GM18867 (cell line): Measurements from ENCODE around the gene PTPN22.

ENCODE experiments used
- ATAC-seq: cut with Tn5 transposase; IDR thresholded peaks from one replicate; pipeline ENCODE4 v1.9.1; 2021; ENCODE audit warnings: mild to moderate bottlenecking, moderate library complexity; ENCODE audit not compliant: unreplicated experiment

The PTPN22 gene

DNA sequence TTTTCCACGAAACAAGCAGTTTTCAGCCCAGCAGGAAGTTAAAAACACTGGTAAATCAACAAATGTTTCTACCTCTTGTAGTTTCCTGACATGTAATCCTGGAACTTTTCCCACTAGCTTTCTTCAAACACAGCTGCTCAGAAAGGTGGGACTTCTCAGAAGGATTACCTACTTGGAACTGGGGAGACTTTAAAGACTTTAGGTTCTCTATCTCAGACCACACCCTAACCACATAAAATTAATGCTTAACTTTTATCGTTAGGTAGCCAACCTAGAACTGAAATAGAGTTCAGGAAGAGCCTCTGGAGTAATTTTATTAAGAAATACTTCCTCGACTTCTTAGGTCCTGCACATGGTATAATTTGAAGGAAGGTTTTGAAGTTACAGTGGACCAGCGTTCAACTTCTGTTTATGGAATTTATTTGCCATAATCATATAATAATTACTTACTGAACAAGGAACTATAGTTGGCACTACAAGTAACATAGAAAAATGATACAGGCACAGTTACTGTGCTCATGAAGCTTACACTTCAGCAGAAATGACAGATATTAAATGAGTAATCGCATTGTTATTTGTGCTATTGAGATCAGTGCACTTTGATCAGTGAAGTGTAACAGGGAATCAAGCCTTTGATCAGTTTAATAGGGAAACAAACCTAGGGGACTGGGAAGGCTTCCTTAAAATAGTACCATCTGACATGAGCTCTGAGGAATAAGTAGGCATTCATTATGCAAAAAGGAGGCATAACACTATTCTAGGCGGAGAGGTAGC is 16.1 kb upstream of the PTPN22 start, which contains the start of gene BCL2L15:
TSS of gene BCL2L15 (minus strand) at position 180 of the 774 bp plus-strand sequence. CDS start 206 bp downstream, outside the sequence.
- ATAC-seq = no peak

DNA sequence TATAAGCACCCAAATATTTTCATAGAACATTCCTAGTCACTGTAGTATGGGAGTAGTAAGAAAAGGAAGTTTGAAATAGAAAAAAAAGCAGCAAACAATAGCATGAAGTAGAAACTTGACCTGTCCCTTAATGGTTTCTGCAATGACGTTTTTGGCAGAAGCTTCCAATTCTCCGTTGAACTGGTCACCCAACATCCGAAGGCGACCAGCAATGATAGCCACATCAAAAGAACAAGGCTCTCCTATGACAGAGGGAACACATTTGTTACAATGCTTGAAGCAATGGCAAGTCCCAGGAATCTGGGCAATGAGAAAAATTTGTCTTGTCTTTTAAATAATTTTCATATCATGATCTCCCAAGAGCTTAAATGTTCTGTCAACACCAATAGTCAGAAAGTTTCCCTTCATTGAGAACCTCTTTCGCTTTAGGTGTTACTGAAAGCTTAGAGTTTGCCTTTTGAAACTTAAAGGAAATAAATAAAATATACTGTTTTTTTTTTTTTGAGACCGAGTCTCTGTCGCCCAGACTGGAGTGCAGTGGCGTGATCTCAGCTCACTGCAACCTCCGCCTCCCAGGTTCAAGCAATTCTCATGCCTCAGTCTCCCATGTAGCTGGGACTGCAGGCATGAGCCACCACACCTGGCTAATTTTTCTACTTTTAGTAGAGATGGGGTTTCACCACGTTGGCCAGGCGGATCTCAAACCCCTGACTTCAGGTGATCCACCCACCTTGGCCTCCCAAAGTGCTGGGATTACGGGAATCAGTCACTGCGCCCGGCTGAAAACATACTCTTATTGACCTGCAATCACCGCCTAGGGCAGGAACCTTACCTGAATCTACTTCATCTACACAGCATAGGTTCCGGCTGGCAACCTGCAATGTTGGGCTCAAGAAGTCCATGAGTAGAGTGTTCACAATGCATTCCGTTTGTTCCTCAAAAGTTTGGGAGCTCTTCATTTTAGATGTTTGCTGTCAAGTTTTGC is 15.2 kb upstream of the PTPN22 start:
- no peak for ATAC-seq

DNA sequence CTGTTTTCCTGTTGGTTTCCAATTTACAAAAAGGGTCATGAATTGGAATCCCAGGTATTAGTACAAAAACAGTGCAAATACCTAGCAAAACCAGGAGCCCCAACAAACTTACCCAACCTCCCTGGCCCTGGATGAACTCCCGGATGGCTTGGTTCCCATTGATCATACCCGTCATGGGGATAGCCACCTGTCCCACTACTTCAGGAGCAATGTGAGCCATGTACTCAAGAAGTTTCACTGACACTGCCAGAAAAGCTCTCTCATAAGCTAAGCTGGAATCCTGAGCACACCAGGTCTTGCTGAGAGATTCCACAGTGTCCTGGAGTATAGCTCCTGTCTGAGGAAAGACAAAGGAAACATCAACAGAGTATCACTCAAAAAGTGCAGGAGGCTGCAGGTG is 10.1 kb upstream of the PTPN22 start:
- no peak for ATAC-seq

DNA sequence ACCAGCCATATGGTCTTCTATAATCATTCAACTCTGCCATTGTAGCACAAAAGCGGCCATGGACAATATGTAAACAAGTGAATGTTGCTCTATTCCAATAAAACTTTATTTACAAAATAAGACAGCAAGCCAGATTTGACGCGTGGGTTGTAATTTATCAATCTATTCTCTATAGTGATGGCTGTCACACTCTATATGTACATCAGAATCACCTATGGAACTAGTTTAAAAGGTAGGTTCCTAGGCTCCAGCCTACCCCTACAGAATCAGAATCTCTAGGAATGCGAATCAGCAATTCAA is 8.2 kb upstream of the PTPN22 start:
- ATAC-seq = no peak

DNA sequence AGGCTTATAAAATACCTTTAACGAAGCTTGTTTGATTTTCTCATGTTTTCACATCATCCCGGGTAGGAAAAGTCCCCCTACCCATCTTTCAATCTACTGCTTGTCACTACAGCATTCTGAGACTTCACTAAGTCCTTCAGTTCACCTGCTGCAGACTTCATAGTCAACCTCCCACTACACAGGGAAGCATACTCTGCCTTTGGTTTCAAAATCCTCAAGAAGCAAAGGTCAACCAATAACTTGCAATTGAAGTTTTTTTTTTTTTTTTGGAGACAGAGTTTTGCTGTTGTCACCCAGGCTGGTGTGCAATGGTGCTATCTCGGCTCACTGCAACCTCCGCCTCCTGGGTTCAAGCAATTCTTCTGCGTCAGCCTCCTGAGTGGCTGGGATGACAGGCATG is 4.7 kb upstream of the PTPN22 start:
- no peak for ATAC-seq

DNA sequence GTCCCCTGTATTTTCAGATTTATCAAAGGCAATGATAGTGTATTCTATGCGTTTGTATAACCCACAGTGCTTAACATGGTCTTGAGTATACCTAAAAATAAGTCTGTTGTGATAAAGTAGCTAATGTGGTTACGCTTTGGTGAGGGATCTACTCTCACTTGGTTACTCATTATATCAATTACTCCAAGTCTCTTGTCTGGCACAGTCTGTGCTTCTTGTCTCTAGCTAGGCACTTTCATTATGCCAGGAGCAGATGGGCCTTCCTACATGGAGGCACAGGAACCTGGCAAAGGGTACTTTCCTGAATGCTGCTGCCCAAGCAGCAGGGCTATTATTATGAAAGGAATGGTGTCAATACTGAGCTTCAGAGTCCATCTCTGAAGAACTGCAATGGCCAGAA is 4.2 kb upstream of the PTPN22 start:
- peak; percentile 30 for ATAC-seq

DNA sequence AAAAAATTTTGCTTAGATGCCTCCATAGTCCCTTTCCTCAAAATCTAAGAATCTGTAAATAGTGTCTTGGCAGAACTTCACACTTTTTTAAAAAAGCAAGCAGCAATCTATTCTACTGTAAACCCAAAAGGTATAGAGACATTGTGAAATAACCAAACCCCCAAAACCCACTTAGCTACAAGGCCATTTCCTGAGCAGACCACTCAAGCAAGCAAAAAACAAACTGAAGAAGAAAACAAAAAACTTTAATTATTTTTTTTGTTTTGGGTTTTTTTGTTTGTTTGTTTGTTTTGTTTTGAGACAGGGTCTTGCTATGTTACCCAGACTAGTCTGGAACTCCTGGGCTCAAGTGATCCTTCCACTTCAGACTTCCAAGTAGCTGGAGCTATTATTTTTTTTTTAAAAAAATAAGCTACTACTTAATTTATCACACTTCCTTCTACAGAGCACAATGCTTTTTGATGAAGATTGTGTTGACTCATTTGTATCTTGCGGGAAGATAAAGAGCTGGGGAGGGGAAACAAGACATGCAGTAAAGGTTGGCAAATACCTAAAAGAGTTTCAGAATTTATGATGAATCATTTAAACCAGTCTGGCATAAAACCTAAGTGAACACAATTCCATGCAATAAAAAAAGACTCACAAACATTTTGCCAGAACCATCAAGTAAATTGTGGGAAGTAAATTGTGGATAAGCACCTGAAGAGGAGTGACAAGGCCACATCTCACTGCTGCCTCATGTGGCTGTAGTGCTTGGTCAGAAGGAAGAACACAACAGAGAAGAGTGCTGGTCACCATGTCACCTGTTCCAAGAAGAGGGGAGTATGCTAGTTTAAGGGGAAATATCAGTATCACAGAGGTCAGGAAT is 2.7 kb upstream of the PTPN22 start:
- ATAC-seq = peak; percentile 28

DNA sequence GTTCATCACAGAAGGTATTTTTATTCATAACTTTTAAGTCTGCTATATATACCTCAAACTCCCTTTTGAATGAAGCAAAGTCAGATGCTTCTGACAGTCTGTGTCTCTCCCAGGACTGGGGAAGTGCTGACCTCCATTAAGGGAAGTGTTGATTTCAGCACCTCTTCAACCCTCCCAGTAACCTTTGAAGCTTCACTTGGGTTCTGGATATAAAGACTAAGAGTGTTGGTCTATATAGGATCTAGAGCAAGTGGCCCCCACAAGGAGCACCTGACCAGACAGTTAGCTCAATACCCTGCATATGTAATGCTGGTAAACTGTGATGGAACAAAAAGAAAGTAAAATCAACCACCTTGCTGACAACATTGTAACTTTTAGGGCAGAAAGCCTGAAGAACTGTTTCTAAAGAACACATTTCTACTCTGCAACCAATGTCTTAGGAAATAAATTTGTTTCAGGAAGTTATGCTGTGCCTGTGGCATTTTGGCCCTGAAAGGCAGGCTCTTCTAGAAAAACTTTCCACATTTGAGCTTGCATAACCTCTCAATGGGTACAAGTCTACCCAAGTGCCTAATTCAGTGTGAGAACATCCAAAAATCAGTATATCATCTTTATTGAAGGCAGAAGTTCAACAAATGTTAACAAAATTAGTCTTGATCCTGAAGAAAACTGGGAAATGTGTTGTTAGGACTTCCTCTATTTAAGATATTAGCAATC is 865 bp upstream of the PTPN22 start:
- peak; percentile 21 for ATAC-seq

DNA sequence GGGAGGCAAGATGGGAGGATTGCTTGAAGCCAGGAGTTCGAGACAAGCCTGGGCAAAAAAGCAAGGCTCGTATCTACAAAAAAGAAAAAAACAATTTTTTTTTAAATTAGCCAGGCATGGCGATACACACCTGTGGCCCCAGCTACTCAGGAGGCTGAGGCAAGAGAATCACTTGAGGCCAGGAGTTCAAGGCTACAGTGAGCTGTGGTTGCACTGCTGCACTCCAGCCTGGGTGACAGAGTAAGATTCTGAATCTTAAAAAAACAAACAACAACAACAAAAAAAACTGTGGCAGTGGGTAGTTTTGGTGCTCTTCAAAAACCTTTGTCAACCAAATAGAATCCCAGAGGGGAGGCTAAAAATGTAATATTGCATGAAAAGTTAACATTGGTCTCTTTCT is 734 bp downstream of the PTPN22 start:
- ATAC-seq = no peak

DNA sequence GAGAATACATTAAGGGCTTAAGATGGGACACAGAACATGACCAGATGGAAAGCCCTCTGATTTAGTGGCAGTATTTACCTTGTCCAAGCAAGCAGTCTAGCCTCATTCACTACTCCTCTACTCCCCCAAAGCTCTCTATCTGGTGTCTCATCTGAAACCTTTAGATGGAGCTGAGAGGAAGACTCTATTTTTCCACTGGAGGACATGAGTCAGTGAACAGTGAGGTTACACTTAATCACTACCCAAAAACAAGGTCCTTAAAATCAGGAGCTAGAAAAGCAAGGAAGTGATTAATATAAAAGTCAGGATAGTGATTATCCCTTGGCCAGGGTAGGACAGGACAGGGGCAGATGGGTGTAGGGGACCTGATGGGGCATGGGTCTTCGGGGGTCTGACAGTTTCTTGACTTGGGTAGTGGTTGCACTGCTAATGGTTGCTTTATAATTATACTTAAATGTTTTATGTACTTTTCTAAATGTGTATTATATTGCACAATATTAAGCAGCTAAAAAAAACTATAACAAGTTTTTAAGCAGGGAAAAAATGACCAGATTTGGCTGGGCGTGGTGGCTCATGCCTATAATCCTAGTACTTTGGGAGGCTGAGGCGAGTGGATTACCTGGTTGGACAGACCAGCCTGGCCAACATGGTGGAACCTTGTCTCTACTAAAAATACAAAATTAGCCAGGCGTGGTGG is 3.0 kb downstream of the PTPN22 start:
- ATAC-seq = no peak

DNA sequence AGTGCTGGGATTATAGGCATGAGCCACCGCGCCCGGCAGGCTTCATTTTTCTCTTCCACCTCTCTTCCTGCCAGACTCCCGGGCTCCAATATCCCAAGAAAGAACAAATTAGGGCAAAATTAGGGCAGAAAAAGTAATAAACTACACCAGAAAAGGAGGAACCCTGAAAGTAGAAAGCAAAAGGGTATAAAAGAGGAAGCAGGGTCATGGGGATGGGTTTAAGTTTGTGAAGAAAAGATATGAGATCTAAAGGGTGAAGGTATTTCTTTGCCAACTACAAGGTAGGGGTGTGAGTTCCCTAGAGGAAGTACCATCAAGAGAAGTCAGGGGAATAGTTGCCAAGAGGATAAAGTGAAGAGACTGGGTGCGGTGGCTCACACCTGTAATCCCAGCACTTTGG is 9.9 kb downstream of the PTPN22 start:
- no peak for ATAC-seq

DNA sequence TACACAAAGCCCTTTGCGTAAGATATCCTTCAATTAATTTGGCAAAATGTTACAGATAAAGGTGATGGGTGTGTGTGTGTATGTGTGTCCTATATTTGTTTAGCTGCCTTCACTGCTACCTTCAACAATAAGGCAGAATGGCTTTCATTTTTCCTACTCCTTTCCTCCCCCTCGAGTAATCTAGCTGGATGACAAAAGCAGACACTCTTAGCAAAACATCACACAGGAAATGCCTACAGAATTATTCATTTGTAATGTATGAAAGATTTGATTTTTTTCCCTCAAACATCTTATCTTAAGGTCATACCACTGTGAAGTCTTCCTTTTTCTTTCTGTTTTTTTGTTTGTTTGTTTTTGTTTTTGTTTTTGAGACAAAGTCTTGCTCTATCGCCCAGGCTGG is 10.6 kb downstream of the PTPN22 start:
- no peak for ATAC-seq

DNA sequence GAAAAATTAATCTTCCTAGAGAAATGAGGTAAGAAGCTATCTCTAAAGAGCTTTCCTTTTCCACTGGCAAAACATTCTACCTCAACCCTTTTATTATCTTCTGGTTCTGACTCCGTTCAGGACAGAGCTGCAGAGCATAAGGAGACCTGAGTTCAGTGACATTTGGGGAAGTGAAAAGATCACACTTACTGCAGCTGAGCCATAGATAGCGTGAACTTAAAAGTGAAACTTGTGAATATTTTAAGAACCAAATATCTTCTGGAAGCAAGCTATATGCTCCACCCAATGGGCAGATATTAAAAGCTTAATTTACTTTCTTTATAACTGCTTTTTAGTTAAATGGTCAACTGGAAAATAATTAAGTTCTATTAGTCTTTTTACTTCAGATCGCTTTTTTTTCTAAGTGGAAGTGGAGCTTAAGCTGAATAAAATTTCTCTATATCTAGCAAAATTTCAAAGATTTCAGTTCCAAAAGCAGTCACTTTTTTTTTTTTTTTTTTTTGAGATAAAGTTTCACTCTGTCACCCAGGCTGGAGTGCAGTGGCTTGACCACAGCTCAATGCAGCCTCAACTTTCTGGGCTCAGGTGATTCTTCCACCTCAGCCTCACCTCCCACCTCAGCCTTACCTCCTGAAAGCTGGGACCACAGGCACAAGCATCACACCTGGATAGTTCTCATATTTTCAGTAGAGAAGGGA is 11.9 kb downstream of the PTPN22 start:
- peak; percentile 85 for ATAC-seq

DNA sequence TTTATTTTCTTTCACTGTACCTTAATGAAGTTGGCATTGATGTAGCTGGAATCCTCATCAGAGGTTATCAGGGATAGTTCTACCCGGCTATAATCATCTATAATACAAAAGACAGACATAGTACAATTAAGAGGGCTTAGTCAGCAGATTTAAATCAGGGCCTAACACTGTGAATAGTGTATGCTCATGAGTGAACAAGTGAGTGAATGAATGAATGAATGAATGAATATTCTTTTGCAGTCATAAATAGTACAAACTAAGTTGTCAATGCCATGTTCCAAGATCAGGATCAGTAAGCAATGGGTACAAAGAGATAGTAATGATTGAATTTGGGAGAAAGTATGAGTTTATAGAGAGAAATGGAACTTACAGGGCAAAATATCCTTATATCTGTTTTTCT is 12.5 kb downstream of the PTPN22 start:
- no peak for ATAC-seq

DNA sequence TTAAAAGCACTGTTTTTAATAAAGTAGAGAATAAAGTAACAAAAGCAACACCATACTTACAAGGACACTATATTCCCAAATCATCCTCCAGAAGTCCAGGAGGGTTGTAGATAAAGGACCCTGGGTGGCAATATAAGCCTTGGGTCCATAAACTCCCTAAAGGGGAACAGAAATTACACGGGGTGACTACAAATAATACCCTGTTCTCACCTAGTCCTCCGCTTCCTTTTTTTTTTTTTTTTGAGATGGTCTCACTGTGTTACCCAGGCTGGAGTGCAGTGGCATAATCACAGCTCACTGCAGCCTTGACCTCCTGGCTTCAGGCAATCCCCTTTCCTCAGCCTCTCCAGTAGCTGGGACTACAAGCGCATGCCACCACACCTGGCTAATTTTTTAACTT is 13.1 kb downstream of the PTPN22 start:
- ATAC-seq = peak; percentile 49

DNA sequence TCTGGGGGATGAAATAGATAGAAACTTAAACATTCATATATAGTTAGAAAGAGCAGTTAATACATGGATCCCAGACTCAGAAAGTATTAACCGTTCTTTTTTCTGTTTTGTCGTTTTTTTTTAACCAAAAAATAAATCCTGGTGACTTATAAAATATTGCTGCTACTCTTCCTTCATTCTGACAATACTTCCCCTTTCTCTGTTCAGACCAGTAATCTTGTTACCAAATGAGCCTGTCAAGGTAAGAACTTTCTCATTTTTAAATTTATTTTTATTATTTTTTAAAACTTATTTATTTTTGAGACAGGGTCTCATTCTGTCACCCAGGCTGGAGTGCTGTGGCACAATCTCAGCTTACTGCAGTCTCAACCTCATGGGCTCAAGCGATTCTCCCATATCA is 13.7 kb downstream of the PTPN22 start:
- ATAC-seq = no peak

DNA sequence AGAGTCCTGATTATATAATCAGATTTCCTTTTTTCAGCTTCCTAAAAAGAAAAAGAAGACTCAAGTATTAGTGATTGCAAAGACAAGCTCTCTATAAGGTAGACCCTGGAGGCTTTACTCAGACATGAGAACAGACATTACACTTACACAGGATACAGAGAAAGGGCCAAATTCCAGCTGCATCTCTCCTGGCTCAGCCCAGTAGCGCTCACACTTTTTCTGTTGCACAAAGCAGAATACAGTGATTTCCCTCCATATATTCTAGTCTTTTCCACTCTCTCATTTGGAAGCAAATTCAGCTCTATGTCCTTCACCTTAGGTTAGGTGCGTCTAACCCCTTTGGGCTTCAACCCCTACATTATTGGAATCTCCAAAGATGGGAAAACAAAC is 15.1 kb downstream of the PTPN22 start:
- ATAC-seq = no peak

DNA sequence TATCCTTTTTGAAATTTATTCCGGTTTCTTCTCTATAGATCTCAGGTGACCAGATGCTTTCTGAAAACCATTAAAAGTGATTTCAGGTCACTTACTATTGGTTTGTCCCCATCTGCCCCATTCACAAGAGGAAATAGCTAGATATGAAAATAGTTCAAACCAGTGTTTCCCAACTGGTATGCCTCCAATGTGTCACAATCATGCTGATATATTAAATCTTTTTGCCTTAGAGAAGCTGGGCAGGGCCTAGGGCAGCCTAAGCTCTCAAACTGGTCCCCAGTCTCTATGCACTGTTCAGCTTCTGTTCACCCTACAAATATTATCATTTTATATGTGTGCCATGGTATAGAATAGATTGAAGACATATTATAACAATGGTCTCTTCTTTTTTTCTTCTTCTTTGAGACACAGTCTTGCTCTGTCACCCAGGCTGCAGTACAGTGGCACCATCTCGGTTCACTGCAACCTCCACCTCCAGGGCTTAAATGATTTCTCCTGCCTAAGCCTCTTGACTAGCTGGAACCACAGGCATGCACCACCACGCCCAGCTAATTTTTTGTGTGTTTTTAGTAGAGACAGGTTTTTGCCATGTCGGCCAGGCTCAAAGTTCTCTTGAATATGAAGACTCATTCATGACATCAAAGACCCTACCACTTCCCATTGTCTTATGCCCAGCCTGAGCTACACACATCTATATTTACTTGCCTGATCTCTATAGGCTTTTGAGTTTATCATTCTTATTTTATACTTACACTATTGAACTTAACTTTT is 15.7 kb downstream of the PTPN22 start:
- ATAC-seq = no peak

DNA sequence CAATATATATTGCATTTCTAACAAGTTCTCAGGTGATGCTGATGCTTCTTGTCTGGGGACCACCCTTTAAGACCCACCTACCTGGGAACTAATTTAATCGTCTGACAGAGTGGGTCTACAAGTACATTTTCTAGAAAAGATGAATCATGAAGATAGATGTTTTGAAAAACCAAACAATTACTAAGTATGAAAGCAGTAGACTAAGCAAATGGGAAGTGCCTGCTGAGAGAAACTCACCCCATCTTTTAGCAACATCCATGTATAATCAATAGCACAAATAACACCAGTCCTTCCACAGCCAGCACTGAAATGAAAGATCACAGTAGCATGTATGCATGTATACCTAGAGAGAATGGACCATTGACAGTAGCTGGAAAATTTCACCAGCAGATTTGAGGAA is 17.3 kb downstream of the PTPN22 start:
- no peak for ATAC-seq
